IPS DF 6.9 (cell line): ENCODE data around the gene GBF1.

Source experiments
- DNase-seq: peaks from one replicate; pipeline ENCODE4 v3.0.0-alpha.2; 2013; ENCODE audit warnings: low read depth, low spot score
- H3K27ac ChIP-seq: one replicate; pipeline ENCODE4 v1.5.1; 2013; ENCODE audit warnings: low read length, control low read depth
- H3K27me3 ChIP-seq: 2 replicates; pipeline ENCODE4 v1.6.1; 2013; ENCODE audit warnings: mild to moderate bottlenecking, low read length; ENCODE audit not compliant: control insufficient read depth, insufficient read depth
- H3K36me3 ChIP-seq: 2 replicates; pipeline ENCODE4 v1.6.1; 2013; ENCODE audit warnings: low read length; ENCODE audit not compliant: control insufficient read depth, insufficient read depth
- H3K4me1 ChIP-seq: 2 replicates; pipeline ENCODE4 v1.6.1; 2013; ENCODE audit warnings: low read length; ENCODE audit not compliant: control insufficient read depth, insufficient read depth
- H3K4me3 ChIP-seq: 2 replicates; pipeline ENCODE4 v1.5.1; 2013; ENCODE audit warnings: mild to moderate bottlenecking, low read length
- H3K9me3 ChIP-seq: 2 replicates; pipeline ENCODE4 v1.6.1; 2013; ENCODE audit warnings: low read length, inconsistent platforms; ENCODE audit not compliant: control insufficient read depth, insufficient read depth
- WGBS: extraction: QIAGEN DNeasy Blood & Tissue Kit; methylation state at CpG from one replicate; pipeline ENCODE4 v1.1.7; 2013; ENCODE audit warnings: mixed read lengths, missing lambda C conversion rate; ENCODE audit not compliant: insufficient read length, insufficient coverage; 5-methylcytosine and 5-hydroxymethylcytosine counted together

GBF1 gene

DNA sequence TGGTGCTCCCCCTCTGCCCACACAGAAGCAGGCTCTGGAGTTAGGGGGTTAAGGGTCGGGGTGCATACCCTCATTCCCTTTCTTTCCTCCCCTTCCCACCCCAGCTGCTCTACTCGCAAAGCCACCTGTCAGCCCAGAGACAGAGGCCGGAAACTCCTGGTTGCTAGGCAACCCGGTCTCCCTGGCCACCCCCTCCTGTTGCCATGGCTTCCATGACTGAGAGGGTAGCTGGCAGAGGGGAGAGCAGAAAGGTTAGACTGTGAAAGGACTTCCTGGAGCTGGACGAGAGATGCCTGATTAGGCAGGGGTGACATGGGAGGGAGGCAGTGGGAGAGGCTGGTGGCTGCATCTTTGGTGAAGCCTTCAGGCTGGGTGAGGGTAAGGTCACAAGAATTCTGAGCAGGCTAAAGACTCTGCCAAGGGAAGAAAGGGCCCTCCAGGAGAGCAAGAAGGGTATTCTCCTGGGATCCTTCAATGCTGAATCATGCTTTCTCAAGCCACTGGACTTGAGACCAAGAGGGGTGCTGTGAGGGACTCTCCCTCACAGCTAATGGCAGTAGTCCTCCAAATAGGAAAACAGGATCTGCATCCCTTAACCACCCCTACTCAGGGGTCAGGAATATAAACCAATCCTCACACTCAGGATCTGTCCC lies 167.8 kb downstream of the GBF1 start:
- no peak for DNase-seq
- H3K27me3 ChIP-seq, result peaks cover 14% of the 10 kb centered on the region
- H3K36me3 ChIP-seq, result no peaks in the 10 kb centered on the region

DNA sequence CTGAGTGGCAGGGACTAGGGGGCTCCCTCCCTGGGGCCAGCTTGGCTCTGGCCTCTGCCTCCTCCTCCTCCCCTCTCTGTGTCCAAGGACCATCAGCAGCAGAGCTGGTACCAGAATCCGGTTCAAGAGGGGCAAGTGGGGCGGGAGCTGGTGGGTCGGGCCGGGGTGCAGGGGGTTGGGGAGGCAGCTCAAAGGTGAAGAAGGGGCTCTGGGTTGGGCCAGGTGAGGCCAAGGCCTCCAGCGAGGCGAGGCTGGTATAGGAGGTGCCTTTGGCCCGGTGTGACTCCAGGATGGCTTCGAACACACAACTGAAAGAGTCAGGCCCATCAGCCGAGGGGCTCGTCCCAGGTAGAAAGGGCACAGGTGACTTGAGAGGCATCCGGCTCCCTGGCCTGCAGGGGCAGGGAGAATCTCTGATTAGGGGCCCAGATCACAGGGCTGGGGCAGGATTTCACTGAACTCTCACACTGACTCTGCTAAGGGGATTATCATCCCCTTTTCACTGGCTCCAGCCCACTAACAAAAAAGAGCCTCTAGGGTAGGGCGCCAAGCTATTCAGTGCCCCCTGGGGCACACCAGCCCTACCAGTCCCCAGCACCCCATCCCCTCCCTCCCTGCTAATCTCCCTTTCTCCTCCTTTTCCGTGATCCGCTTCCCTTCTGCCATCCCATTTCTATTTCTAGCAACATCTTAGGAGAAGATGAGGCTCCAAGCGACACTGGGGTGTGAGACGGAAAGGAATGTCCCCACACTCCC lies 168.7 kb downstream of the GBF1 start:
- no peaks in the 10 kb centered on the region for H3K36me3 ChIP-seq
- no peak for DNase-seq
- no peaks in the 10 kb centered on the region for H3K9me3 ChIP-seq
- H3K27me3 ChIP-seq, result peaks cover 12% of the 10 kb centered on the region
- peaks cover 8% of the 10 kb centered on the region for H3K4me1 ChIP-seq
- H3K27ac ChIP-seq, result no peak overlapping the region
- H3K4me3 ChIP-seq, result no peak overlapping the region
- no CpG with 5 or more reads among the region's 16 CpGs for WGBS

More for the DNA sequence above, 167.8 kb downstream of the GBF1 start:
- Histone ChIP-seq H3K9me3 (no peaks in the 10 kb centered on the region), H3K4me1 (peaks cover 5% of the 10 kb centered on the region; the same call in 1 of the 2 replicates), H3K27ac (no peak overlapping the region), H3K4me3 (no peak overlapping the region)
- no CpG with 5 or more reads among the region's 5 CpGs for WGBS

DNA sequence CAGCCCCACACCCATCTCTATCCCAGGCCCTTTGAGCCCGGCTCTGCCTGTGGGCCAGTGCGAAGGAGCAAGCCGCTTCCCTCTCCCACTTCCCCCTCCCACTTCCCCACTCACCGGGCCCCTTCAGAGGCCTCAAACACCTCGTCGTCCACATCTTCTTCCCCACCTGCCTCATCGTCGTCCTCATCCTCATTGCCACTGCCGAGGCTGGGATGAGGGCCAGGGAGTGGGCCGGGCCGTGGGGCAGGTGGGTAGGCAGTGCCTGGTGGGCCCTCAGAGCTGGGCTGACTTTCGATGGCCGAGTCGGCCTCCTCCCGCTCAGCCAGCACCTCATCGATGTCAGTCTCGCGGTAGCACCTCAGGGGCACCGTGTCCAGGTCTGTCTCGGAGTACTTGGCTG lies 169.4 kb downstream of the GBF1 start:
- Histone ChIP-seq H3K27me3 (peaks cover 6% of the 10 kb centered on the region), H3K27ac (no peak overlapping the region), H3K4me1 (peaks cover 5% of the 10 kb centered on the region), H3K9me3 (no peaks in the 10 kb centered on the region), H3K36me3 (no peaks in the 10 kb centered on the region), H3K4me3 (no peak overlapping the region)
- DNase-seq, result no peak
- no CpG with 5 or more reads among the region's 20 CpGs for WGBS

DNA sequence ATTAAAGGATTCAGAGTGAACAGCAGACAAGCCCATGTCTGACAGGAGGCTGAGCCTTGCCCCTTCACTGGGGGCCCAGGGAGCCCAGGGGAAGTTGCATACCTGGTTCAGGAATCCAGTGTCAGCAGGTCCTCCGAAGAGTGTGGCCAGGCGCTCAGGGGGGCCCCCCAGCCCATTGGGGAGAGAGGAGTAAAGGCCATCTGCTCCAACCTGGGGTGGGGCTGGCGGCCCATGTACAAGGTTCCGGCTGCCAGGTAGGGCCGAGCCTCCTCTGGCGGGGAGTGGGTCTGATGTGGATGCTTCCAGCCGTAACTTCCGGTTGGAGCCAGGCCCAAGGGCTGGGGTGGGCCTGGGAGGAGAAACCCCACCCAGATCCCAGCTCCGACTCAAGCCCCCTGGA lies 171.0 kb downstream of the GBF1 start:
- Histone ChIP-seq H3K4me1 (peaks cover 4% of the 10 kb centered on the region), H3K4me3 (no peak overlapping the region), H3K9me3 (no peaks in the 10 kb centered on the region), H3K27ac (no peak overlapping the region), H3K36me3 (no peaks in the 10 kb centered on the region), H3K27me3 (no peaks in the 10 kb centered on the region; the same call in 1 of the 2 replicates)
- no CpG with 5 or more reads among the region's 9 CpGs for WGBS
- no peak for DNase-seq

DNA sequence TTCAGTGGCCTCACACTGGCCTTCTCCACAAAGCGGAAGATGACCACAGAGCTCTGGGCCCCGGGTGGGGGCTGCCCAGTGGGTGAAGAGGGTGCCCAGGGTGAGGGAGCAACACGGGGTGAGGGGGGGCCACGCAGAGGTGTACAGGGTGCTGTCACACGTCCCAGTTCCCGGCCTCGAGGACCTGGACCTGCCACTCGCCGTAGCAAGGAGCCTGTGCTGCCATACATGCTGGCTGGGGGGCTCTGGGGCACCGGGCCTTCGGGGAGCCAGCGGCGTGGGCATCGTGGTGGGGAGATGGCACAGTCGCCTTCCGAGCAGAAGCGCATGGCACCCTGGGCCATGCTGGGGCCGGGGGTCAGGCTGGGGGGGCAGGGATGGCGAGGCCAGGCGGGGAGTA lies 171.4 kb downstream of the GBF1 start:
- Histone ChIP-seq H3K36me3 (no peaks in the 10 kb centered on the region; the same call in 1 of the 2 replicates), H3K27ac (no peak overlapping the region), H3K4me1 (peaks cover 4% of the 10 kb centered on the region), H3K9me3 (no peaks in the 10 kb centered on the region), H3K4me3 (no peak overlapping the region), H3K27me3 (no peaks in the 10 kb centered on the region)
- DNase-seq, result no peak
- WGBS, result no CpG with 5 or more reads among the region's 20 CpGs

DNA sequence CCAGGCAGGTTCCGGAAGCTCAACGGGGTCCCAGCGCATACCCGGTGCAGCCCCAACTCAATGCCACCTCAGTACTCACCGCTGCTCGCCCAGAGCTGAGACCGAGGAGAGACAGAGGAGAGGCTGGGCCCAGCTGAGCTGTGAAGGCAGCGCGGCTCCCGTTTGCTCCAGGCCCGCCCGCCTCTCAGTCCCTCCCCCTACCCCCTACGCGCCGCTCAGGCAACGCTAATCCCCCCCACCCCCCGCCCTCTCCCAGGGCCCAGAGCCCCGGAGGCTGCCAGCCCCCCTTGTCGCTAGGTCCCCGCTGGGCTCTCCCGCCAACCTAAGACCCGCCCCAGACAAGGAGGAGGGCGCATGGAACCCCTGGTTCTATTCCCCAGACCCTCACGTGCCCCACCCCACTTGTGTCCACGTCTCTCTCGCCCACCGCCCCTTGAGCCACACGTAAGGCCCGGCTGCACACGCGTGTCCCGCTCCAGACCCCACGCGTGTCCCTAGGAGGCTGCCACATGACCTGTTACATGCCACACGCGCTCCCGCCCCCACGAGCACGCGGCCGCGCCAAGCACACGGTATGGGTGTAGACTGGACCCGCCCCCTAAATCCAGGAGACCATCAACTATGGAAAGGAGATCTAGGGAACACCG lies 173.4 kb downstream of the GBF1 start, which contains the start of gene PSD:
TSS of gene PSD (minus strand) at position 164 of the 647 bp plus-strand sequence. CDS start 1,747 bp downstream, outside the sequence.
- Histone ChIP-seq H3K27me3 (no peaks in the 10 kb centered on the region), H3K36me3 (peaks cover 5% of the 10 kb centered on the region), H3K9me3 (no peaks in the 10 kb centered on the region), H3K27ac (no peak within 1 kb of the TSS), H3K4me3 (peak within 1 kb of the TSS; percentile 90; the same call in 1 of the 2 replicates), H3K4me1 (peaks cover 7% of the 10 kb centered on the region)
- WGBS, result no CpG with 5 or more reads among the region's 45 CpGs
- DNase-seq, result no peak

DNA sequence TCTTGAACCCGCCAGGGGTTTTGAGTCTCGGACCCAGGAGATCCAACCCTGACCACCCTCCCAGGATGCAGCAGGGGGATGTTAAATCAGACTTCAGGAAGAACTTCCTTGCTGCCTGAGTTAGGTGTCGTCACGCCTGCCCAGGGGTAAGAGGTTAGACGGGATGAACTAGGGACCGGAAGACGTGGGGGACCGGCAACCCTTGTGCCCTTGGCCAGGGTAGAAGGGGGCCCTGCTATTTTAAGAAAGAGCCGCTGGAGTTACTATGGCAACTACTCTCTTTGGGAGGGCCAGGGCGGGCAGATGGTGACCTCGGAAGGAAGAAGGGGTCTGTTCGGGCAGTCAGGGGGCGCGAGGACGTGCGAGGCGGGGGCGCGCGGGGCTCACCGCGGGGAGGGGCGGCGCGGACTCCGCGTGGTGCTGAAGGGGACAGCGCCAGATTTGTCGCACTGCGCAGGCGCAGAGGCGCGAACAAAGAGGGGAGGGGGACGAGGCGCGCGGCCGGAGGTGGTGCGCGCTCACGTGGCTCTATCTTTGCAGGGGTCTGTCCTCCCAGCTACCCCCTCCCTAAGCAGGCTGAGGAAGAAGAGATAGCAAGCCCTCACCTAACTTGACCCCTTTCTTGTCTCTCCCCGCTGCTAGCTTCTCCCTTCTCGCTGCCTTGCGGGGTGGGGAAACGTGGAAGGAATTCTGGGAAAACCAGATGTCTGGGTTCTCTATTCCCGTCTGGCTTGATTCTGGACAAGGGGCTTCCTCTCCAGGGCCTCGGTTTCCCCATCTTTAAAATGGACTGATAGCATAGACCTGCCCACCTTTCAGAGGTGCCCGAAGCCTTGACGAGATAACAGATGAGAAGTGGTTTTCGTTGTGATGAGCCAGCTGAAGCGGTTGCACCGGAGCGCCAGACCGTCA lies 174.2 kb downstream of the GBF1 start:
- no peaks in the 10 kb centered on the region for H3K9me3 ChIP-seq
- peak overlapping the region; percentile 90; the same call in 1 of the 2 replicates for H3K4me3 ChIP-seq
- no peak overlapping the region for H3K27ac ChIP-seq
- peaks cover 7% of the 10 kb centered on the region for H3K4me1 ChIP-seq
- H3K36me3 ChIP-seq, result peaks cover 5% of the 10 kb centered on the region
- no CpG with 5 or more reads among the region's 54 CpGs for WGBS
- H3K27me3 ChIP-seq, result no peaks in the 10 kb centered on the region
- no peak for DNase-seq

DNA sequence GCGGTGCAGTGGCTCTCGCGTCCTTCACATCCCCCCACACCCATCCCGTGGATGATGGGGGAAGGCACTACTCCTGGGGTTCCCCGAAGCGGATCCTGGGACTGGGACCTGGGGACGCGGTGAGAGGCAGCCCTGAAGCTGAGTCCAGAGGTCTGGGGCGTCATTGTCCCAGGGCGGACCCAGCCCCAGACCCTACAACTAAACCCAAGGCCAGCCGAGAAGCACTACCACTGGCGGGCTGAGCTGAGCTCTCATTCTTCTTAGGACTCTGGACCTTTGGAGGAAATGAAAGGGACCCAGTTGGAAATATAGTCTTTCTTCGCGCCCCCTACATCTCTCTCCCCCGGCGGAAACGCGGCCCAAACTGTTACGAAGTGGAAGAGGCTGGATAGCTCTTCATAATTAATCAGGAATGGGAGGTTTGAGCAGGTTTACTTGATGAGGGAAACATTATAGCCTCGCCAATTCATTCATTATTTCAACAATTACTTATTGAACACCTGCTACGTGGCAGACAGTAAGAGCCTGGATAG lies 174.9 kb downstream of the GBF1 start:
- Histone ChIP-seq H3K36me3 (peaks cover 5% of the 10 kb centered on the region), H3K4me3 (peak overlapping the region; percentile 90; the same call in 1 of the 2 replicates), H3K27me3 (no peaks in the 10 kb centered on the region), H3K9me3 (no peaks in the 10 kb centered on the region), H3K27ac (no peak overlapping the region), H3K4me1 (peaks cover 7% of the 10 kb centered on the region)
- no CpG with 5 or more reads among the region's 21 CpGs for WGBS
- no peak for DNase-seq

DNA sequence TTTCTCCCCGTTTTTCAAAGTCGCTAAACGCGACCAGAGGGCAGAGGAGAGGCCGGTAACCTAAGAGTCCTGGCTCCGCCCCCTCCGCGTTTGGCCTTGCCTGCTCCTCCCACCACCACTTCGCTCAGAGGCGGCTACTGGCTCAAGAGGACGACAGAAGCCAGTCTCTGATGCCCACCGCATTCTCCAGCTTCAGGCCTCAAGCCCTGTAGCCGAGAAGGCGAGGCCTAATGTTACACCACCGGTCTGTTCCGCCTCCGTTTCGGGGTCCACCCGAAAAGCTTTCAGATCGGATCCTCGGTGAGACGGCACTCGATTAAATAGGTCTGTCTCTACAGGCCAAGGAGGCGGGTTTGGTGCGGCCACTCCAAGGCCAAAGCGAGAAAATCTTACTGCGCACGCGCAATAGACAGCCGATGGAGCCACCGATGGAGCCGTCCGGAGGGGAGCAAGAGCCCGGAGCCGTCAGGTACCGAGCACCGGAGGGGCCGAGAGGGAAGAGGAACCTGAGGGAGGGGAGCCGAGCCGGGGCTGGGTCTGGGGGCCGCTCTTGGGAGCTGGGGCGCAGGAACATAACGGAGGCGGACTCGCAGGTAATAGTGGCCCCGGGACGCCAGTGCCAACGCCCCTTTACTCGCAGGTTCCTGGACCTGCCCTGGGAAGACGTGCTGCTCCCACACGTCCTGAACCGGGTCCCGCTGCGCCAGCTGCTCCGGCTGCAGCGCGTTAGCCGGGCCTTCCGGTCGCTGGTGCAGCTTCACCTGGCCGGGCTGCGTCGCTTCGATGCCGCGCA lies 175.6 kb downstream of the GBF1 start, which contains the start of gene FBXL15:
TSS of gene FBXL15 (plus strand) at position 123 of the 793 bp plus-strand sequence. CDS start at position 417, 294 bp downstream.
- H3K4me1 ChIP-seq, result peaks cover 7% of the 10 kb centered on the region
- peaks cover 5% of the 10 kb centered on the region for H3K36me3 ChIP-seq
- no peaks in the 10 kb centered on the region for H3K9me3 ChIP-seq
- H3K27ac ChIP-seq, result no peak within 1 kb of the TSS
- H3K4me3 ChIP-seq, result peak within 1 kb of the TSS; percentile 90
- no CpG with 5 or more reads among the region's 66 CpGs for WGBS
- H3K27me3 ChIP-seq, result no peaks in the 10 kb centered on the region
- DNase-seq, result no peak
